HG03442 (cell line): ENCODE data around the gene ZMYND8.
"Not testable (repeated sequence)": the region's sequence is repeated elsewhere in the genome, so short reads cannot be mapped to it uniquely, and the experiment has no call there.

Source experiments
- ATAC-seq: cut with Tn5 transposase; IDR thresholded peaks from one replicate; pipeline ENCODE4 v1.9.1; 2021; ENCODE audit warnings: mild to moderate bottlenecking, moderate library complexity; ENCODE audit not compliant: unreplicated experiment

Gene ZMYND8

DNA sequence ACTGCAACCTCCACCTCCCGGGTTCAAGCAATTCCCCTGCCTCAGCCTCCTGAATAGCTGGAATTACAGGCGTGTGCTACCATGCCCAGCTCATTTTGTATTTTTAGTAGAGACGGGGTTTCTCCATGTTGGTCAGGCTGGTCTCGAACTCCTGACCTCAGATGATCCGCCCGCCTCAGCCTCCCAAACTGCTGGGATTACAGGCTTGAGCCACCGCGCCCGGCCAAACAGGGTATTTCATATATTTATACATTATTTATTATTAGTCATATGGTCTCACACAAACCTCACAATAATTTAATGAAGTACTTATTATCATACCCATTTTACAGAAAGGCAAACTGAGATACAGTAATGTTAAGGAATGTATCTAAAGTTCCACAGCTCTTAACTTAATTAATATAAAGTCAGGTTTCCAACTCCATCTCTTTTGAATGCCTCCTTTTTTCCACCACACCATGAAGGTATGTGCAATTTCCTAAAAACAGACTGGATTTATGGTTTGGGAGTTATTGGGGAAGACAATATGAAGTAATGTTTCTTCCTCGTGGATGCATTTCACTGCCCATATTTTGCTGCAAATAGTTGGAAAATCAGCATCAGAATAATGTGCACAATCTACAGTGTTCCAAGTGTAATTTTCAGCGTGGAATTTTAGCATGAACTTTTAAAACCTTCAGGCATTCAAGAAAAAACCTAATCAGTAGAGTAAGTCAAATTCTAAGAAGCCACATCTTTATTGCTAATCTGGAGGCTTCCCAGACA lies 65.7 kb downstream of the ZMYND8 start:
- no peak for ATAC-seq

DNA sequence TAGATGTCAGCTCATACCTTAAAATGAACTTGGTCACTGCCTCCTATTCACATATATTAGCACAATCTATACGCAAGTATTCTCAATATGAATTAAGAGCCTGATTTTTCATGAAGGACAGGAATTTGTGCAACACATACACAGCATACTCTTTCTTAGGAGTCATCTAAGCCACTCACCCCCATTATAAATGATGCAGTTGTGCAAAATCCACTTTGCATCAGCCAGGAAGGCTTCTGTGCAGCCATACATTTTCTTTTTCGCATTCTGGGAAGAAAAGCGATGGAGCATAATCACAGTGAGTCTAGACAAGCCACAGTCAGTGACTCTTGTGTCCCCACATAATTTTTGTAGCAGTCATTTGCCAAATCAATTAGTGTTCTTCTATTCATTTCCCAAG lies 66.5 kb downstream of the ZMYND8 start:
- ATAC-seq = no peak

DNA sequence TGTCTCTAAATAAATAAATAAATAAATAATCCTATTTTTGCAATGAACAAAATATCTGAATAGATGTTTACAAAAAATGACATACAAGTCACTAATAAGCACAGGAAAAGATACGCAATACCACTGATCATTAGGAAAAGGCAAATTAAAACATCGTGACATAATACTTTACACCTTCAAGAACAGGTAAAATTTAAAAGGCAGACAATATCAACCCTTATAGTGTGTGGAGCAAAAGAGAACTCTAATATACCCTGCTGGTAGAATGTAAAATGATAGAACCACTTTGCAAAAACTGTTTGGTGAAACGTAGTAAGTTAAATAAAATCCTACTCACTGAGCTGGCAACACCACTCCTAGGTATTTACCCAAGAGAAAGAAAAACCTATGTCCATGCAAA lies 67.4 kb downstream of the ZMYND8 start:
- no peak for ATAC-seq

DNA sequence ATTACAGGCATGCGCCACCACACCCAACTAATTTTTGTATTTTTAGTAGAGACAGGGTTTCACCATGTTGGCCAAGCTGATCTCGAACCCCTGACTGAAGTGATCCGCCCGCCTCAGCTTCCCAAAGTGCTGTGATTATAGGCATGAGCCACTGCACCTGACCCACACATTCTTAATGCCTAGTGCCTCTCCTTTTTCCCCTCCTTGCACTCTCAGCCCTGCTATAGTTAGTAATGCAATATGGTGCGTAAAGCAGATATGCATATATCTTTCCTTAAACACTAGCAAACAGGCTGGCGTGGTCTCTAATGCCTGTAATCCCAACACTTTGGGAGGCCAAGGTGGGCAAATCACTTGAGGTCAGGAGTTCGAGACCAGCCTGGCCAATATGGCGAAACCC lies 68.0 kb downstream of the ZMYND8 start:
- ATAC-seq = not testable (repeated sequence)

DNA sequence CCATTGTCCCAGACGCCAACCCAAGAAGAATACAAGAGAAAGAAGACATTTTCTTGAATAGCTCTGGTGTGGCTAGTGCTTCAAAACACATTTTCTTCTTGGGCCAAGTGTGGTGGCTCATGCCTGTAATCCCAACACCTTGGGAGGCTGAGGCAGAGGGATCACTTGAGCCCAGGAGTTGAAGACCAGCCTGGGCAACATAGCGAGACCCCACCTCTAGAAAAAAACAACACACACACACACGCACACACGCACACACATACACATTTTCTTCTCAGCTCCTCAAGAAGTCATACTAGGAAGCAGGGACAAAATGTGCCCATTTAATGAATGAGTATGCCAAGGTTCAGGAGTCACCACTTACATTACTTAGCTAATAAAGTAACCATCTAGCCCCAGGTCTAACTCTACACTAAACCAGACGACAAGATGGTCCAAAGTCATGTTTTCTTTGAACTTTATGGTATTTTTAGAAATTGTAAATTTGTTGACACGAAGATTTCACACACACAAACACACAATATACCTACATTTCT lies 68.8 kb downstream of the ZMYND8 start:
- ATAC-seq = no peak

DNA sequence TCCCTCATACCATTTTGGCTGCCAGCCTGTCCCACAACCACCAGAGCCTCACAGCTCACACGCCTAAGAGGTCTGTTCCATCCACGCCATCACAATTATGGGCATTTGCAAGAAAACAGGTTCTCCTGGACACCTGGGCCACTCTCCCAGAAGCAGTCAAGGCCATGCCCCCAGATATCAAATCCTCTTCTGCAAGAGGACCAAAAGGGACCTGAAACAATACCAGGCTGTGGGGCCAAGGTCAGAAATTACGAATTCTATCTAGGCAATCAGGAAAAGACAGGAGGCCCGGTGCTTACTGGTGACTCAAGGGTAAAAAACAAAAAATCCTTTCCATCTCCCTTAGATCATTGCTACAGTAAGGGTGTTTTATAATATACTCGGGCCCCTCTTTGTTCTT lies 69.8 kb downstream of the ZMYND8 start:
- no peak for ATAC-seq

DNA sequence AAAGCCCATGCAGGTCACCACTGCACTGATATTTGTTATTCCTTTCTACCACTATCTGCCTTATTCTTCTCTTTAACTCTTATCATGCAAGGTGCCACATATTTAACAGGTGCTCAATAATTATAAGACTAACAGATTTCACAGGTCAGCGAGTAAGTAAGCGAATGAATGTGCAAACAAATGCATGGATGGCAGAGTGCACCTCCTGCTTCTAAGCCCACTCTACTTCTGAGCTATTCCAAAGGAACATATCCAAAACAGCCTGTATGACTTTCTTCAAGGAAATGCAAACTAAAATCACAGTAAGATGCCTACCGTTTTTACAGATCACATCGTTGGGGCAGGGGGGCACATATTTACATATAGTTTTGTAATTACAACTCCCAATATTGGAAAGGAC lies 71.3 kb downstream of the ZMYND8 start:
- no peak for ATAC-seq

DNA sequence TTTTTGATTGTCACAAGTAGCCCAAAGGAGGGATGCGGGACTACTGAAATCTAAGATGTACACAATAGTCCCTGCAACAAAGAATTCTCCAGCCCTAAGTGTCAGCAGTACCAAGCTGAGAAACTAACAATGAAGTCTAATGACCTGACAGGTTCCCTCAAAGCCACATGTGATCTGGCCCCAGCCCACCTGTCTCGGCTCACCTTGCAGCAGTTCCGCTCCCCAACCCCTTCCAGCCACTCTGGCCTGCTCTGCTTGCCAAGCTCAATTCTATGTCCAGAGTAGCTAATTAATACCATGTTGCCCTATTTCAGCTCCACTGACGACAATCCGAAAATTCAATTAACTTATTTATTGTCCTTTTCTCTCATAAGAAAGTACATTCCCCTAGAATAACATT lies 72.1 kb downstream of the ZMYND8 start:
- no peak for ATAC-seq

DNA sequence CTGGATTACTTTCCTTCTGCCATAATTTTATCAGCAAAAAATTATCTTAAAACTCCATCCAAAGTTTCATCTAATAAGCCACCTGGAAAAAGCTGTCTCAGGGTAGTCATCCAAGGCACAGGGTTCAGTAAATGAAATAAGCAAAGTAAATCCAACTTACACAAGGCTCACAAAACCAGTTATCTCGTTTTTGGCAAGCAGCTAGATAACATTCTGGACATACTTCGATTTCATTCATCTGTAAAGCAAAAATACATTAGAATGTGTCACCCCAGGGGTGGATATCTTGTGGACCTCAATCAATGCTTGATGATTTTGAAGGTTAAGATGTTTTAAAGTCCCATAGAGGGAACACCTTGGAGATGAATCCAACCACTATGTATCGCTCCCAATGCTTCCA lies 73.1 kb downstream of the ZMYND8 start:
- no peak for ATAC-seq

DNA sequence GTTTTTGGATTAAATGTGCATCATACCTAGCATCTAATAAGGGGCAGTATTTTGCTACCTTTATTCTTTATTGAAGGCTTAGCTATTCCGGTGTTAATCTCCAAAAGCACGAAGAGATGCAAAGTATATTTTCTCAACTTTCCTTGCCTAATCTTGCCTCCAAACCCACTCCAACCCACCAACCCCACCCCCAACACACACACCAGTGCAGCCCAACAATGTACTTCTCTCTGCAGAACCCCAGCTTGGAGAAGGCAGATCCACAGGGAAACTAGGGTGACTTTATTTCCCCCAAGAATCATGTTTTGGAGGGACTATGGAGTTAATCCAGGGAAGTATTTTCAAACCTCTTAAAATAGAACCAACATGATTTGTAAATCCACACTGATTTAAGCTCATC lies 73.6 kb downstream of the ZMYND8 start:
- ATAC-seq = no peak

DNA sequence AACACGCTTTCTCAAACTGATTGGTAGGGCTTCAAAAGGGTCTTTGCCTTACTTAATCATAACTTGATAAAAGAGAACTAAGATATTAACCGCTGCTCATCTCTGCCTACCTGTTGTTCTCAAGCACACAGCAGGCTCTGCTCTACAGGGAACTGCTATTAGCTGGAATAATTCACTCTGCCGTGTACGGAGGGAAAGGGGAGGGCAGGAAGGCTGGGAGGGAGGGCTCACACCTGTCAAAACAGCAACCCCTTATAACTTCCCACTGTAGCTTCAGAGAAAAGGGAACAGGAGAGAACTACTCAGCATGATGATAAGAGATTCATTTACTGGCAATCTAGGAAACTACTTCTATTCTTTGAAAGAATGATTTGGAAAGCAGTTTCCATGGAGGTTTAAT lies 75.1 kb downstream of the ZMYND8 start:
- no peak for ATAC-seq

DNA sequence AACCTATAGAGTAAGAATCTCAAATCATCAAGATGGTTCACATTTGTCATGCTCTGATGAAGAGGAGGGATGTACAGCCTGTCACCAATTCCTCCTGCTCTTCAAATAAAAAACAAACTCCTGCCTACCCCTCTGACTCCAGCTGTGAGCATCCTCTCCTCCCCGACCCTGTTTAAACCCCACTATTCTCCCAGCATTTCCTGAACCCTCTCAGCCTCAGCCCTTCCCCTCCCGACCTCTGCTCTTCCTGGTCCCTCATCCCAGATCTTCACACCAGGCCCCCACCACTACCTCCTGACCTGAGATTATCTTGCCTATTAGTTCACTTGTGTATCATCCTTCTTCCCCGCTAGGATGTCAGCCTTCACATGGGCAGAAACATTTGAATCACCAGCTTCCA lies 75.8 kb downstream of the ZMYND8 start:
- no peak for ATAC-seq

DNA sequence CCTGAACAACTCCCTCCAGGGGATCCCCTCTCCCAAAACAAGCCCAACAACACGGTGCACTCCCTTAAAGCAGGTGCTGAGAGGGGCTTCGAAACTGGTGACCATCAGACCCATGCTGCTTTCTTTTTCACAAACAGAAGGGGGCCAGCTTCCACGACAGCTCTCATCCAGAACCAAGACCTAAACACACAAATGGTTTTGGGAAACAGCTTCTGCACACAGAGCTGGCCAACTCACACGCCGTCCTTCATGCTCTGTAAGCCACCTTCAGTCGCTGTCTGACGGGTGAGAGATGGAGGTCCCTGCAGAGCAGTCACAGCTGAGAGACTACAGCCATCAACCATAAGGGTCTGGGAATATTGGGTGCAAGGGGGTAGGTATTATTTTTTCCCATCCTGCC lies 76.3 kb downstream of the ZMYND8 start:
- ATAC-seq = no peak

DNA sequence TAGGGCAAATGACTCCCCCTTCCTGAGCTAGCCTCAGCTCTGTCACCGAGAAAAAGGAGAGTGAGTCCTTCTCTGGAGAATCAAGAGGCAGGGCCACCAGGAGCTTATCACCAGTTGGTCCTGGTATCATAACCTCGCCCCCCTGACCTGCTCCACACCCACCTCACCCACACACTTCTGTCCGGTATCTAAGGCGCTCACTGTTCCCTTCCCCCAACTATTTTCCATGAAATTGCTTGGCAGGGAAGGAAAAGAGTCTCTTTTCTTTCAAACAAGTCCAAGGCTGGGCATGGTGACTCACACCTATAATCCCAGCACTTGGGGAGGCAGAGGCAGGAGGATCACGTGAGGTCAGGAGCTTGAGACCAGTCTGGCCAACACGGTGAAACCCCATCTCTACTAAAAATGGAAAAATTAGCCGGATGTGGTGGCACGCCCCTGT lies 77.6 kb downstream of the ZMYND8 start:
- ATAC-seq = no peak

DNA sequence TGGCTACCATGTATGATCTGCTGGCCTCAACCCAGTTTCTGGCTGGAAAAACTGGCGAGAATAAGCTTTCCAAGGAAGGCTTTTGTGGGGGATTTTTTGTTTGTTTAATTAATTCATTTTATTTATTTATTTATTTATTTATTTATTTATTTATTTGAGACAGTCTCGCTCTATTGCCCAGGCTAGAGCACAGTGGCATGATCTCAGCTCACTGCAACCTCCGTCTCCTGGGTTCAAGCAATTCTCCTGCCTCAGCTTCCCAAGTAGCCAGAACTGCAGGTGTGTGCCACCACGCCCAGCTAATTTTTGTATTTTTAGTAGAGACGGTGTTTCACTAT lies 79.0 kb downstream of the ZMYND8 start:
- not testable (repeated sequence) for ATAC-seq

DNA sequence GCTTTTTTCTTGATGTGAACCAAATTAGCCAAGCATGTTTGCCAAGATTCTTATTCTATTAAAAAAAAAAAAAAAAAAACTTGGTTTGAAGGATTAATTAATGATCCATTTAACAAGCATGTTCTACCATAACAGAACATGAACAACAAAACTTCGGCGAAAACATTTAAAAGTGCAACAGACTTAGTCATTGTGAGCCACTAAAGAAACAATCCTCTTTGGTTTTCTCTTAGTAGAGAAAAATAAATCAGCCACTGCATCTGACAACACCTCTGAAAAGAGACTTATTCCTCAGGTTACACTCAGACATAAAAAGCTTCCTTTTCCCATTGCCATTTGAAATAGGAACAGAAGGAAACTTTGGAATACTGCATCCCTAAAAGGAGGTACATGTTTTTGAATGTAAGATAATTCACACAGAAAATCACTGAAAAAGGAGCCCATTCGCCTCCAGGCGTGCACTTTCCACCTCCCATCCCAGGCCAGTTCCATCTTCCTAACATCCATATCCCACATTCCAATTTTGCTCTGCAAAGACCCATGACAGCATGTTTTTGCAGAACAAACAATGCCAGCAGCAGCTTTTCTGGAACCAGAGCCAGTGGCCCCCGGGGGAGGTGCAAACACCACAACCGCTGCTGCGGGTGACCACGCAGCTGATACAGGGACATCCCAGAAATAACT lies 79.5 kb downstream of the ZMYND8 start:
- ATAC-seq = no peak

DNA sequence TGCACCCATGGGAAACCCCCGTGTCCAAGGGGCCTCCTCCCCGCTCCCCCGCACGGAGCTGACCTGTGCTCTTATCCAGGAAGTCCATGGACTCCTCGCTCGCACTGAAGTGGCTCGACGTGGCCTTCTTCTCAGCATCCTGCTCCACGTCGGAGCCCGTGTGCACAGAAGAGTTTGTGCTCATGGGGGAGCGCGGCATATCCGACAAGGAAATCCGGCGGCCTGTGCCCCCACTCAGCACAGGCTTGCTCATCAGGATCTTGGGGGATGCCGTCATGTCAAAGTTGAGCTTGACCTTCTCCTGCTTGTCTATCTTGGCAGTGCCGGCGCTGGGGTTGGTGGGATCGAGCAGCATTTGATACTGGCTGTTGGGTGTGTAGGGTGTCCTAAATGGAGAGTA lies 80.2 kb downstream of the ZMYND8 start:
- no peak for ATAC-seq

DNA sequence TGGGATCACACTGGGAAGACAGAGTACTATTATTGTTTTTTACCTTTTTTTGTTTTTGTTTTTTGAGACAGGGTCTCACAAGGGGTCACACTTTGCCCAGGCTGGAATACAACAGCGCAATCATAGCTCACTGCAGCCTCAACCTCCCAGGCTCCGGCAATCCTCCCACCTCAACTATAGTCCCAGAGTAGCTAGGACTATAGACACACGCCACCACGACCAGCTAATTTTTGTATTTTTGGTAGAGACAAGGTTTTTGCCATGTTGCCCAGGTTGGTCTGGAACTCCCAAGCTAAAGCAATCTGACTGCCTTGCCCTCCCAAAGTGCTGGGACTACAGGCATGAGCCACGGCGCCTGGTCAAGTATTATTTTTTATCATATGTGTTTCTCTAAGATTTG lies 81.0 kb downstream of the ZMYND8 start:
- ATAC-seq = no peak

DNA sequence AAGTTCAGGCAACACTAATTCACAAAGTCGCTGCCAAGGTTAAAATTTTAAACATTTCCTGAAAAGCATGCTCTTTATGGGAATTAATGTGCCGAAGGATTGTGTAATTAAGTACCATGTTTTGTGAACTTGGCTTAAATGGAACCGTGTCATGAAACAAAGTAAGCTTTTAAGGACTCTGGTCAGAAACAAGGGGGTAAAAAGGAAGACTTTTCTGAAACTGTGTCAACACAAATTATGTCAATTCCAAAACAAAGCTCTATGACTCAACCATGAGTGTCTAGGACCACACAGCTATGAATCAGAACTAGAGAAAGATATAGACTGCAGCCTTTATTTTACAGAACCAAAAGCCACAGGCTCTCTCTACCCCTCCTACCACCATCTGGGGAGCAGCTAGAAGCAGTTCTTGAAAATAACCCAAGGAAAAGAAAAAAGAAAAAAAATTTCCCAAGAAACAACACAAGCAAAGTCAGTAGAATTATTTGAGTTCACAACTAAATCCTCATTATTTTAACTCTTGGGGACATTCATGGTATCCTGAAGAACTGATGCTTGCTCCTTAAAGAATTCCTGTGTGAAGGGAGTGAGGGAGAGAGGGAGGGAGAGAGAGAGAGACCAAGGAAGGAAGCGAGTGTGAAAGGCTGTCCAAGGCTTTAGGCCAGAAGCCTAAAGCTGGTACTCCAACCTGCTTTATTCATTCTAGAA lies 81.9 kb downstream of the ZMYND8 start:
- peak; percentile 89 for ATAC-seq

DNA sequence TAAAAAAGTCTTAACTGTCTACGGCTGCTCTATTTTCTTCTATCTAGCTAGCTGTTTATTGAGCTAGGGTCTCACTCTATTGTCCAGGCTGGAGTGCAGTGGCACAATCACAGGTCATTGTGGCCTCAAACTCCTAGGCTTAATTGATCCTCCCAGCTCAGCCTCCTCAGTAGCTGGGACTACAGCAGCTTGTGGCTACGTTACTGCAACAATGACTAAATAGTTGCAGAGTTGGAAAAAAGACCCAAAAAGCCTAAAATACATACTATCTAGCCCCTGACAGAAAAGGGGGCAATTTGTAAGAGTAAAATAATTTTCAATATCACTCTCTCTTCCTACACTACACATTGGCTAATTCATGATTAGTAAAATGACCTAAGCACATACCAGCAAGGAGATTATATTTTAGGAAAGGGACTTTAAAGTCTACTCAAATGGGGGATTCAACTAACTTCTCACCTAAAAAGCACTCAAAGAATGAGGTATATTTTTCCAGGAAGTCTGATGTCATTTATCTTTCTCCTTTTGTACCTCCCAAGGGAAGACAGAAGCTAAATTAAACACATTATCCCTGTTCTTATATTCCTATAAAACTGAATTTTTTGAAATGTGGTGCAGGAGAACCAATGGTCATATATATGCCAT lies 82.8 kb downstream of the ZMYND8 start:
- ATAC-seq = no peak

DNA sequence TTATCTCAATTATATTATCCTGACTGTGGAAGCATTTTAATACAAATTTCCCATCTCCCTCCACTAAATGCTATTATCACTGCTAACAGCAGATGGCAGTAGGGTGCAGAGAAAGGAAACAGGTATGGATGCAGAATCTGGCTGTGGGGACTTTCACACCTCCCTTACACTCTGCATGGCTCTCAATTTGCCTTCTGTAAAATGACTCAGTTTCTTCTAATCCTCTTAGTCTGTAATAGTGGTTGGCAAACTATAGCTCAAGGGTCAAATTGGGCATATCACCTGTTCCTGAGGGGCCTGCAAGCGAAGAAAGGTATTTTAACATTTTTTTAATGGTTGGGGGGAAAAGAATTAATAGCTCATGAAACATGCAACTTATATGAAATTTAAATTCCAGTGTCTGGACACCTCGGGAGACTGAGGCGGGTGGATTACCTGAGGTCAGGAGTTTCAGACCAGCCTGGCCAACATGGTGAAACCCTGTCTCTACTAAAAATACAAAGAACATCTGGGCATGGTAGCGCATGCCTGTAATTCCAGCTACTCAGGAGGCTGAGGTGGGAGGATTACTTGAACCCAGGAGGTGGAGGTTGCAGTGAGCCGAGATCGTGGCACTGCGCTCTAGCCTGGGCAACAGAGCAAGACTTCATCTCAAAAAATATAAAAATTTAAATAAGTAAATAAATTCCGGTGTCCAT lies 83.5 kb downstream of the ZMYND8 start:
- no peak for ATAC-seq
